Peyer's patch (tissue), 4 donors: ENCODE measurements around the gene TEKT1.

Source experiments
- POLR2A ChIP-seq, 2 donors: fragments of 450-650 bp; IDR thresholded peaks; one replicate each; pipeline ENCODE4 v1.5.1; 2017; ENCODE audit warnings: antibody characterized with exemption in 2 of 2, mild to moderate bottlenecking in 2 of 2, moderate library complexity in 2 of 2
- TF ChIP-seq, protein P1 (sequence below), 6 experiments: fragments of 450-650 bp in 4 of 6; fragments of 200-600 bp in 2 of 6; sonication (generic) in 1 of 6; IDR thresholded peaks; one replicate each; pipeline ENCODE4 v1.5.1; 2017 to 2019; ENCODE audit warnings: antibody characterized with exemption in 6 of 6, mild to moderate bottlenecking in 3 of 6, moderate library complexity in 1 of 6

DNA sequence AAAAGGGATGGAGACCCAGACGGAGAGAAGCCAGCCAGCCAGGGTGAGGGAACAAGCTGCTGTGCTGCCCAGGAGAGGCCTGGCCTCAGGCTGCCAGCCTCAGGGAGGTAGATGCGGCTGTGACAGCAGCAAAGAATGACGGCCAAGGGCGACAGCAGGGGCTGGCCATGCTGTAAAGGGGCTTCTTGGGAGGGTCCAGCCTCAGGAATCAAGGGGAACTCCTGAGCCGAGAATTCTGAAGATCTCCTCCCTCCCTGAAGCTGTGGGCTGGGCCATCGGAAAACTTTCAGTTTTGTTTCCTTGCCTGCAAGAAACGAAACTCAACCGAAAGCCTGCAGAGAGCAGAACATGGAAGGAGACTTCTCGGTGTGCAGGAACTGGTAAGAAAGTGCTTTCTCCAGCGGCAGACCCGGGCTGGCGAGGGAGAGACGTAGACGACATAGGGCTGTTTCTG lies 75.8 kb downstream of the TEKT1 start, which contains the start of gene XAF1:
- TF ChIP-seq, protein P1, sequence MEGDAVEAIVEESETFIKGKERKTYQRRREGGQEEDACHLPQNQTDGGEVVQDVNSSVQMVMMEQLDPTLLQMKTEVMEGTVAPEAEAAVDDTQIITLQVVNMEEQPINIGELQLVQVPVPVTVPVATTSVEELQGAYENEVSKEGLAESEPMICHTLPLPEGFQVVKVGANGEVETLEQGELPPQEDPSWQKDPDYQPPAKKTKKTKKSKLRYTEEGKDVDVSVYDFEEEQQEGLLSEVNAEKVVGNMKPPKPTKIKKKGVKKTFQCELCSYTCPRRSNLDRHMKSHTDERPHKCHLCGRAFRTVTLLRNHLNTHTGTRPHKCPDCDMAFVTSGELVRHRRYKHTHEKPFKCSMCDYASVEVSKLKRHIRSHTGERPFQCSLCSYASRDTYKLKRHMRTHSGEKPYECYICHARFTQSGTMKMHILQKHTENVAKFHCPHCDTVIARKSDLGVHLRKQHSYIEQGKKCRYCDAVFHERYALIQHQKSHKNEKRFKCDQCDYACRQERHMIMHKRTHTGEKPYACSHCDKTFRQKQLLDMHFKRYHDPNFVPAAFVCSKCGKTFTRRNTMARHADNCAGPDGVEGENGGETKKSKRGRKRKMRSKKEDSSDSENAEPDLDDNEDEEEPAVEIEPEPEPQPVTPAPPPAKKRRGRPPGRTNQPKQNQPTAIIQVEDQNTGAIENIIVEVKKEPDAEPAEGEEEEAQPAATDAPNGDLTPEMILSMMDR (IDR thresholded peaks at IDR 0.05), result no peak
- TF ChIP-seq POLR2A (IDR thresholded peaks at IDR 0.05), result no peak
